Mesenchymal stem cell (in vitro differentiated cells and primary cell): ENCODE results near the gene TRIM13.

Source experiments
- DNase-seq: peaks from one replicate; pipeline ENCODE4 v3.0.0-alpha.2; 2013
- H2AFZ ChIP-seq: one replicate; pipeline ENCODE4 v1.6.1; 2013; ENCODE audit warnings: low read depth, mild to moderate bottlenecking, control low read depth, inconsistent platforms, low read length, moderate library complexity
- H2AK5ac ChIP-seq: 2 replicates; pipeline ENCODE4 v1.6.1; 2013; ENCODE audit warnings: low read length, moderate library complexity, mild to moderate bottlenecking, inconsistent platforms; ENCODE audit not compliant: severe bottlenecking
- H2BK120ac ChIP-seq: one replicate; pipeline ENCODE4 v1.6.1; 2013; ENCODE audit warnings: low read depth, mild to moderate bottlenecking, inconsistent platforms, low read length, moderate library complexity
- H2BK12ac ChIP-seq, 2 experiments: one replicate each; pipeline ENCODE4 v1.6.1; 2013; ENCODE audit warnings: inconsistent platforms in 2 of 2, low read length in 2 of 2, mild to moderate bottlenecking in 2 of 2, moderate library complexity in 2 of 2, control low read depth in 1 of 2
- H2BK15ac ChIP-seq: one replicate; pipeline ENCODE4 v1.6.1; 2013; ENCODE audit warnings: mild to moderate bottlenecking, low read depth, inconsistent platforms; ENCODE audit not compliant: poor library complexity, severe bottlenecking
- H2BK5ac ChIP-seq: 2 replicates; pipeline ENCODE4 v1.6.1; 2013; ENCODE audit warnings: low read depth, mild to moderate bottlenecking, low read length, control low read depth, inconsistent platforms; ENCODE audit not compliant: poor library complexity, severe bottlenecking
- H3K14ac ChIP-seq, 2 experiments: one replicate each; pipeline ENCODE4 v1.6.1; 2013; ENCODE audit warnings: inconsistent platforms in 2 of 2, low read length in 2 of 2, control low read depth in 1 of 2, mild to moderate bottlenecking in 1 of 2, moderate library complexity in 1 of 2
- H3K18ac ChIP-seq, 2 experiments: one replicate each; pipeline ENCODE4 v1.6.1; 2013; ENCODE audit warnings: inconsistent platforms in 2 of 2, low read length in 2 of 2, control low read depth in 1 of 2, low read depth in 1 of 2, mild to moderate bottlenecking in 1 of 2
- H3K23ac ChIP-seq, 2 experiments: one replicate each; pipeline ENCODE4 v1.6.1; 2013; ENCODE audit warnings: inconsistent platforms in 2 of 2, low read length in 2 of 2, mild to moderate bottlenecking in 2 of 2, moderate library complexity in 2 of 2, control low read depth in 1 of 2
- H3K27ac ChIP-seq: 2 replicates; pipeline ENCODE4 v1.5.1; 2013; ENCODE audit warnings: mild to moderate bottlenecking, moderate library complexity, low read length, control low read depth, inconsistent platforms; ENCODE audit not compliant: poor library complexity, severe bottlenecking
- H3K27me3 ChIP-seq, 2 experiments: 2 replicates each; pipeline versions ENCODE4 v1.6.1 to v1.7.0; 2013; ENCODE audit warnings: low read length in 2 of 2, mild to moderate bottlenecking in 2 of 2, moderate library complexity in 2 of 2, control low read depth in 1 of 2, inconsistent platforms in 1 of 2; ENCODE audit not compliant: control insufficient read depth in 1 of 2, insufficient read depth in 1 of 2
- H3K36me3 ChIP-seq, 2 experiments: 2 replicates each; pipeline versions ENCODE4 v1.6.1 to v1.7.0; 2013; ENCODE audit warnings: low read length in 2 of 2, control low read depth in 1 of 2, inconsistent platforms in 1 of 2, low read depth in 1 of 2, mild to moderate bottlenecking in 1 of 2; ENCODE audit not compliant: insufficient read depth in 2 of 2, control insufficient read depth in 1 of 2
- H3K4ac ChIP-seq, 2 experiments: one replicate each; pipeline ENCODE4 v1.6.1; 2013; ENCODE audit warnings: inconsistent platforms in 2 of 2, low read length in 2 of 2, mild to moderate bottlenecking in 2 of 2, moderate library complexity in 2 of 2, control low read depth in 1 of 2, low read depth in 1 of 2
- H3K4me1 ChIP-seq: 2 replicates; pipeline ENCODE4 v1.6.1; 2013; ENCODE audit warnings: low read depth, low read length, control low read depth; ENCODE audit not compliant: control insufficient read depth, insufficient read depth
- H3K4me2 ChIP-seq: 2 replicates; pipeline ENCODE4 v1.6.1; 2013; ENCODE audit warnings: low read length, mild to moderate bottlenecking, inconsistent platforms; ENCODE audit not compliant: poor library complexity, severe bottlenecking
- H3K4me3 ChIP-seq, 2 experiments: 2 replicates each; pipeline versions ENCODE4 v1.5.1 to v1.7.0; 2013; ENCODE audit warnings: low read length in 2 of 2, mild to moderate bottlenecking in 2 of 2, control low read depth in 1 of 2, low read depth in 1 of 2; ENCODE audit not compliant: insufficient read depth in 1 of 2
- H3K79me1 ChIP-seq: replicated peaks from 2 replicates; pipeline ENCODE4 v1.6.1; 2013; ENCODE audit warnings: mild to moderate bottlenecking, control low read depth, low read length, inconsistent platforms; ENCODE audit not compliant: poor library complexity, severe bottlenecking
- H3K9ac ChIP-seq: 2 replicates; pipeline ENCODE4 v1.7.0; 2013; ENCODE audit warnings: mild to moderate bottlenecking, low read length, moderate library complexity
- H3K9me3 ChIP-seq: 2 replicates; pipeline ENCODE4 v1.7.0; 2013; ENCODE audit warnings: mild to moderate bottlenecking, low read length; ENCODE audit not compliant: control insufficient read depth
- H4K8ac ChIP-seq: one replicate; pipeline ENCODE4 v1.6.1; 2013; ENCODE audit warnings: inconsistent platforms, mild to moderate bottlenecking, low read length, moderate library complexity
- H4K91ac ChIP-seq: one replicate; pipeline ENCODE4 v1.6.1; 2013; ENCODE audit warnings: mild to moderate bottlenecking, low read length, inconsistent platforms
- WGBS: methylation state at CpG from one replicate; pipeline ENCODE4 v1.1.7; 2013; ENCODE audit warnings: mixed read lengths; 5-methylcytosine and 5-hydroxymethylcytosine counted together

The TRIM13 gene

GRCh38 chr13:50025436-50025835 is 28.6 kb downstream of the TRIM13 start:
- H3K4me3 ChIP-seq, result no peak overlapping the region
- H3K4me1 ChIP-seq, result no peaks in the 10 kb centered on the region
- DNase-seq, result no peak
- no peak overlapping the region for H2BK120ac ChIP-seq
- no peak overlapping the region for H2BK12ac ChIP-seq
- no peak overlapping the region for H3K14ac ChIP-seq
- no peak overlapping the region for H4K8ac ChIP-seq
- no peaks in the 10 kb centered on the region for H3K9me3 ChIP-seq
- 100% methylated on average over 1 of the region's 1 CpG for WGBS
- no peaks in the 10 kb centered on the region for H3K27me3 ChIP-seq
- H2AK5ac ChIP-seq, result no peak overlapping the region
- no peak overlapping the region for H3K4me2 ChIP-seq
- H3K9ac ChIP-seq, result no peak overlapping the region
- H4K91ac ChIP-seq, result no peak overlapping the region
- no peak overlapping the region for H3K27ac ChIP-seq
- H2BK15ac ChIP-seq, result no peak overlapping the region
- no peak overlapping the region for H3K23ac ChIP-seq
- H2BK5ac ChIP-seq, result no peak overlapping the region
- H2AFZ ChIP-seq, result no peak overlapping the region
- no peak overlapping the region for H3K4ac ChIP-seq
- H3K79me1 ChIP-seq, result peaks cover 7% of the 10 kb centered on the region
- H3K18ac ChIP-seq, result no peak overlapping the region
- H3K36me3 ChIP-seq, result peaks cover 4 to 78% of the 10 kb centered on the region in 2 experiments

- peaks cover 4% of the 10 kb centered on the region for H3K79me1 ChIP-seq
- H2BK15ac ChIP-seq, result no peak overlapping the region
- H2BK12ac ChIP-seq, result no peak overlapping the region
- H4K91ac ChIP-seq, result no peak overlapping the region
- H3K27me3 ChIP-seq, result no peaks in the 10 kb centered on the region
- no peak overlapping the region for H3K27ac ChIP-seq
- H3K9me3 ChIP-seq, result no peaks in the 10 kb centered on the region
- no peak overlapping the region for H2AK5ac ChIP-seq
- no peak overlapping the region for H3K4me3 ChIP-seq
- peaks cover 0 to 66% of the 10 kb centered on the region in 2 experiments for H3K36me3 ChIP-seq
- no peak overlapping the region for H4K8ac ChIP-seq
- H3K4ac ChIP-seq, result no peak overlapping the region
- 100% methylated on average over 1 of the region's 2 CpGs for WGBS
- H3K23ac ChIP-seq, result no peak overlapping the region
- no peak overlapping the region for H2AFZ ChIP-seq
- no peak overlapping the region for H2BK120ac ChIP-seq
- no peak overlapping the region for H2BK5ac ChIP-seq
- H3K4me2 ChIP-seq, result no peak overlapping the region
- no peak overlapping the region for H3K9ac ChIP-seq
- no peak overlapping the region for H3K14ac ChIP-seq
- DNase-seq, result no peak
- H3K18ac ChIP-seq, result no peak overlapping the region
- no peaks in the 10 kb centered on the region for H3K4me1 ChIP-seq
Observed at GRCh38 chr13:50026788-50027473, 30.1 kb downstream of the TRIM13 start.

GRCh38 chr13:50030315-50030714 is 33.5 kb downstream of the TRIM13 start:
- 92% methylated on average over 2 of the region's 3 CpGs for WGBS
- Histone ChIP-seq H2BK5ac (no peak overlapping the region), H3K14ac (no peak overlapping the region), H3K27me3 (no peaks in the 10 kb centered on the region), H3K9ac (no peak overlapping the region), H3K4me2 (no peak overlapping the region), H3K4me1 (no peaks in the 10 kb centered on the region), H3K9me3 (no peaks in the 10 kb centered on the region), H4K91ac (no peak overlapping the region), H2BK12ac (no peak overlapping the region), H3K36me3 (peaks cover 0 to 35% of the 10 kb centered on the region in 2 experiments), H3K4me3 (no peak overlapping the region), H3K27ac (no peak overlapping the region), H2AFZ (no peak overlapping the region), H2BK120ac (no peak overlapping the region), H2BK15ac (no peak overlapping the region), H3K23ac (no peak overlapping the region), H4K8ac (no peak overlapping the region), H3K79me1 (peaks cover 1% of the 10 kb centered on the region), H2AK5ac (no peak overlapping the region), H3K4ac (no peak overlapping the region), H3K18ac (no peak overlapping the region)
- DNase-seq, result no peak

- Histone ChIP-seq H4K8ac (no peak overlapping the region), H4K91ac (no peak overlapping the region), H3K18ac (no peak overlapping the region), H2BK12ac (no peak overlapping the region), H3K79me1 (peaks cover 2% of the 10 kb centered on the region), H3K36me3 (peaks cover 0 to 26% of the 10 kb centered on the region in 2 experiments), H2AFZ (no peak overlapping the region), H3K4me1 (no peaks in the 10 kb centered on the region), H3K27ac (no peak overlapping the region), H2AK5ac (no peak overlapping the region), H3K4ac (no peak overlapping the region), H3K4me3 (no peak overlapping the region), H3K9ac (no peak overlapping the region), H3K4me2 (no peak overlapping the region), H3K9me3 (no peaks in the 10 kb centered on the region), H3K23ac (no peak overlapping the region), H2BK15ac (no peak overlapping the region), H2BK120ac (no peak overlapping the region), H2BK5ac (no peak overlapping the region), H3K14ac (no peak overlapping the region), H3K27me3 (no peaks in the 10 kb centered on the region)
- peak; percentile 52 for DNase-seq
Observed at GRCh38 chr13:50033725-50034124, 36.9 kb downstream of the TRIM13 start.
